Chondrocyte (in vitro differentiated cells): ENCODE measurements around the gene ANAPC1. TPM values are rescaled to one million over a fixed set of nuclear protein-coding genes. Genes with fewer than 3 reads are reported as not detected.

Experiments used
- DNase-seq: peaks from one replicate; pipeline ENCODE4 v3.0.0; 2021; ENCODE audit warnings: mixed read lengths, low spot score
- H3K27ac Mint-ChIP-seq: one replicate; pipeline ENCODE4 v1.8.0; 2021; ENCODE audit warnings: mild to moderate bottlenecking, moderate library complexity, mixed read lengths; ENCODE audit not compliant: unreplicated experiment
- H3K27me3 Mint-ChIP-seq: 2 replicates; pipeline ENCODE4 v1.8.0; 2021; ENCODE audit warnings: low read depth, mixed read lengths
- H3K36me3 Mint-ChIP-seq: 2 replicates; pipeline ENCODE4 v1.8.0; 2021; ENCODE audit warnings: low read depth, mixed read lengths
- H3K4me1 Mint-ChIP-seq: 2 replicates; pipeline ENCODE4 v1.8.0; 2021; ENCODE audit warnings: low read depth, mild to moderate bottlenecking, mixed read lengths
- H3K4me3 Mint-ChIP-seq: one replicate; pipeline ENCODE4 v1.8.0; 2021; ENCODE audit warnings: mild to moderate bottlenecking, moderate library complexity, mixed read lengths; ENCODE audit not compliant: unreplicated experiment
- H3K9me3 Mint-ChIP-seq: 2 replicates; pipeline ENCODE4 v1.8.0; 2021; ENCODE audit warnings: low read depth, mixed read lengths
- CTCF ChIP-seq: fragments of 200-600 bp; sonication (generic); IDR thresholded peaks from 2 replicates; pipeline ENCODE4 v1.5.0; 2021; ENCODE audit warnings: antibody characterized with exemption, mild to moderate bottlenecking, moderate library complexity
- total RNA-seq: library from RNA; stranded (reverse); gene quantifications from 3 replicates; pipeline ENCODE4 v1.2.1, GENCODE V29; 2021

Gene ANAPC1
- total RNA-seq, 1 donor from 2014 or later, result 21.7 TPM

GRCh38 chr2:111924617-111925107, 40.7 kb upstream of the ANAPC1 start:
- DNase-seq, result no peak
- Mint-ChIP-seq H3K27me3 (peaks cover 4% of the 10 kb centered on the region), H3K36me3 (peaks cover 2% of the 10 kb centered on the region), H3K27ac (peak overlapping the region; percentile 9), H3K4me1 (peaks cover 23% of the 10 kb centered on the region), H3K9me3 (no peaks in the 10 kb centered on the region), H3K4me3 (no peak overlapping the region)
- TF ChIP-seq CTCF, result no peak

GRCh38 chr2:111923276-111923804, 39.3 kb upstream of the ANAPC1 start:
- H3K27ac Mint-ChIP-seq, result no peak overlapping the region
- H3K4me1 Mint-ChIP-seq, result peaks cover 29% of the 10 kb centered on the region
- peaks cover 2% of the 10 kb centered on the region for H3K36me3 Mint-ChIP-seq
- H3K27me3 Mint-ChIP-seq, result peaks cover 4% of the 10 kb centered on the region
- H3K9me3 Mint-ChIP-seq, result no peaks in the 10 kb centered on the region
- DNase-seq, result no peak
- H3K4me3 Mint-ChIP-seq, result no peak overlapping the region
- no peak for TF ChIP-seq CTCF

- no peaks in the 10 kb centered on the region for H3K9me3 Mint-ChIP-seq
- peaks cover 2% of the 10 kb centered on the region for H3K36me3 Mint-ChIP-seq
- H3K4me1 Mint-ChIP-seq, result peaks cover 27% of the 10 kb centered on the region
- no peak overlapping the region for H3K27ac Mint-ChIP-seq
- no peak overlapping the region for H3K4me3 Mint-ChIP-seq
- no peak for DNase-seq
- peaks cover 4% of the 10 kb centered on the region for H3K27me3 Mint-ChIP-seq
- no peak for TF ChIP-seq CTCF
Measured at GRCh38 chr2:111919794-111920608, 36.0 kb upstream of the ANAPC1 start.

- no peak overlapping the region for H3K27ac Mint-ChIP-seq
- H3K36me3 Mint-ChIP-seq, result peaks cover 2% of the 10 kb centered on the region
- no peak overlapping the region for H3K4me3 Mint-ChIP-seq
- no peak for DNase-seq
- peaks cover 22% of the 10 kb centered on the region for H3K4me1 Mint-ChIP-seq
- TF ChIP-seq CTCF, result peak; percentile 49
- H3K9me3 Mint-ChIP-seq, result no peaks in the 10 kb centered on the region
- peaks cover 4% of the 10 kb centered on the region for H3K27me3 Mint-ChIP-seq
Measured at GRCh38 chr2:111919365-111919764, 35.4 kb upstream of the ANAPC1 start.

- Mint-ChIP-seq H3K27me3 (peaks cover 4% of the 10 kb centered on the region), H3K9me3 (no peaks in the 10 kb centered on the region), H3K27ac (no peak overlapping the region), H3K4me1 (peaks cover 22% of the 10 kb centered on the region), H3K4me3 (no peak overlapping the region), H3K36me3 (peaks cover 2% of the 10 kb centered on the region)
- DNase-seq, result no peak
- no peak for TF ChIP-seq CTCF
Measured at GRCh38 chr2:111918383-111918806, 34.4 kb upstream of the ANAPC1 start.
